ENCODE data around the gene TGFA. TPM values are rescaled to one million over a fixed set of nuclear protein-coding genes. Genes with fewer than 3 reads are reported as not detected.
A peak's percentile ranks its signal among the peaks of the same experiment; 100 is the strongest.

The TGFA gene
- total and polyA plus RNA-seq, 4 donors: 1.1 to 2.9 (median 1.7) TPM

DNA sequence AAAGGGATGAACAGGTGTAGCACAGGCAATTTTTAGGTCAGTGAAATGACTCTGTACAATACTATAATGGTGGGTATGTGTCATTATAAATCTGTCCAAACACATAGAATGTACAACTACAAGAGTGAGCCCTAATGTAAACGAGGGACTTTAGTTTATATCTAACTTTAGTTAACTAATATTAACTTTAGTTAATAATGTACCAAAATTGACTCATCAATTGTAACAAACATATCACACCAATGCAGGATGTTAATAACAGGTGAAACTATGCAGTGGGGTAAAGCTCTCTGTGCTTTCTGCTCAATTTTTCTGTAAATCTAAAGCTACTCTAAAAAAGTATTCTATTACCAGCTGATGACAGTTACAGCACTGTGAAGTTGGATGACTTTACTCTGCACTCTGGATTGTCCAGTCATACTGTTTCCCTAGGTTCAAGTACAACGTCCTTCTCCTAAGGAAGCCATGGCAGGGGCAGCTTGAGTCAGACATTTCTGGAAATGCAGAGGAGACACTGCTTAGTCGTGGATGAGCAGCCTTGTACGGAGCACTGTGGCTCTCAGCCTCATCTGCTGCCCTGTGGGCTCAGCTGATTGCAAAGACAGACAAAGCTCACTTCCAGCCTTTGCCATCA is 26.1 kb downstream of the TGFA start:
- Histone ChIP-seq H3K9me3 (ENCODE audit: control insufficient read depth in 4 of 4, low read length in 3 of 4) (no peaks in the 10 kb centered on the region), H3K9ac (ENCODE audit: low read depth in 1 of 2, low read length in 2 of 2) (no peak overlapping the region), H3K27ac (ENCODE audit: low read depth in 1 of 2, low read length in 2 of 2) (no peak overlapping the region), H3K36me3 (ENCODE audit: control insufficient read depth in 4 of 4, insufficient read depth in 3 of 4, low read depth in 1 of 4, low read length in 3 of 4) (no peaks in the 10 kb centered on the region), H3K4me1 (ENCODE audit: control insufficient read depth in 4 of 4, insufficient read depth in 4 of 4, low read length in 3 of 4) (peaks cover 0 to 9% (median 2%) of the 10 kb centered on the region in 4 donors), H3K27me3 (ENCODE audit: control insufficient read depth in 4 of 4, insufficient read depth in 4 of 4, low read length in 3 of 4) (no peaks in the 10 kb centered on the region), H3K4me3 (ENCODE audit: low read depth in 1 of 3, low read length in 3 of 3) (no peak overlapping the region)
- no peak for DNase-seq (ENCODE audit: low spot score)
- no peak for TF ChIP-seq NR2F2 (IDR thresholded peaks at IDR 0.05)
- TF ChIP-seq, protein P1, sequence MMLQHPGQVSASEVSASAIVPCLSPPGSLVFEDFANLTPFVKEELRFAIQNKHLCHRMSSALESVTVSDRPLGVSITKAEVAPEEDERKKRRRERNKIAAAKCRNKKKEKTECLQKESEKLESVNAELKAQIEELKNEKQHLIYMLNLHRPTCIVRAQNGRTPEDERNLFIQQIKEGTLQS (IDR thresholded peaks at IDR 0.05): no peak
- 59% methylated on average over 4 of the region's 4 CpGs for WGBS

- peaks cover 0 to 9% (median 2%) of the 10 kb centered on the region in 4 donors for H3K4me1 ChIP-seq (ENCODE audit: control insufficient read depth in 4 of 4, insufficient read depth in 4 of 4, low read length in 3 of 4)
- no peak overlapping the region for H3K4me3 ChIP-seq (ENCODE audit: low read depth in 1 of 3, low read length in 3 of 3)
- DNase-seq (ENCODE audit: low spot score): no peak
- 81% methylated on average over 3 of the region's 3 CpGs for WGBS
- no peaks in the 10 kb centered on the region for H3K9me3 ChIP-seq (ENCODE audit: control insufficient read depth in 4 of 4, low read length in 3 of 4)
- no peaks in the 10 kb centered on the region for H3K27me3 ChIP-seq (ENCODE audit: control insufficient read depth in 4 of 4, insufficient read depth in 4 of 4, low read length in 3 of 4)
- no peak overlapping the region for H3K9ac ChIP-seq (ENCODE audit: low read depth in 1 of 2, low read length in 2 of 2)
- no peaks in the 10 kb centered on the region for H3K36me3 ChIP-seq (ENCODE audit: control insufficient read depth in 4 of 4, insufficient read depth in 3 of 4, low read depth in 1 of 4, low read length in 3 of 4)
- TF ChIP-seq YY1 (IDR thresholded peaks at IDR 0.05) (no peak), CTCF (IDR thresholded peaks at IDR 0.05; ENCODE audit: low read depth, low read length, missing input control) (no peak), TAF1 (conservative IDR thresholded peaks at IDR 0.05) (no peak), HNF4G (IDR thresholded peaks at IDR 0.05) (no peak), JUND (IDR thresholded peaks at IDR 0.05) (no peak), SP1 (IDR thresholded peaks at IDR 0.05) (no peak), REST (IDR thresholded peaks at IDR 0.05) (no peak), EGR1 (IDR thresholded peaks at IDR 0.05; ENCODE audit: low read depth in 2 of 2) (no peak), NR2F2 (IDR thresholded peaks at IDR 0.05) (no peak)
- TF ChIP-seq, protein P1 (IDR thresholded peaks at IDR 0.05): no peak
- H3K27ac ChIP-seq (ENCODE audit: low read depth in 1 of 2, low read length in 2 of 2): no peak overlapping the region
Measured at GRCh38 chr2:70526126-70526525, 27.5 kb downstream of the TGFA start.

- DNase-seq (ENCODE audit: low spot score): no peak
- 70% methylated on average over 1 of the region's 1 CpG for WGBS
- H3K27me3 ChIP-seq (ENCODE audit: control insufficient read depth in 4 of 4, insufficient read depth in 4 of 4, low read length in 3 of 4): no peaks in the 10 kb centered on the region
- H3K4me1 ChIP-seq (ENCODE audit: control insufficient read depth in 4 of 4, insufficient read depth in 4 of 4, low read length in 3 of 4): peaks cover 0 to 9% (median 2%) of the 10 kb centered on the region in 4 donors
- H3K9me3 ChIP-seq (ENCODE audit: control insufficient read depth in 4 of 4, low read length in 3 of 4): no peaks in the 10 kb centered on the region
- H3K36me3 ChIP-seq (ENCODE audit: control insufficient read depth in 4 of 4, insufficient read depth in 3 of 4, low read depth in 1 of 4, low read length in 3 of 4): no peaks in the 10 kb centered on the region
- H3K9ac ChIP-seq (ENCODE audit: low read depth in 1 of 2, low read length in 2 of 2): no peak overlapping the region
- no peak overlapping the region for H3K4me3 ChIP-seq (ENCODE audit: low read depth in 1 of 3, low read length in 3 of 3)
- peak overlapping the region in 1 of 2 donors; percentile 7 for H3K27ac ChIP-seq (ENCODE audit: low read depth in 1 of 2, low read length in 2 of 2)
- TF ChIP-seq REST (IDR thresholded peaks at IDR 0.05): no peak
- no peak for TF ChIP-seq FOXA2 (IDR thresholded peaks at IDR 0.05)
- TF ChIP-seq, protein P2, sequence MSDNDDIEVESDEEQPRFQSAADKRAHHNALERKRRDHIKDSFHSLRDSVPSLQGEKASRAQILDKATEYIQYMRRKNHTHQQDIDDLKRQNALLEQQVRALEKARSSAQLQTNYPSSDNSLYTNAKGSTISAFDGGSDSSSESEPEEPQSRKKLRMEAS (IDR thresholded peaks at IDR 0.05): no peak
- no peak for TF ChIP-seq ZBTB33 (IDR thresholded peaks at IDR 0.05)
- no peak for TF ChIP-seq HNF4G (IDR thresholded peaks at IDR 0.05)
- TF ChIP-seq NR2F2 (IDR thresholded peaks at IDR 0.05): no peak
Measured at GRCh38 chr2:70525032-70525431, 28.6 kb downstream of the TGFA start.

All from liver (tissue), 9 donors.